ENCODE results near the gene CPTP.
A peak's percentile ranks its signal among the peaks of the same experiment; 100 is the strongest.

DNA sequence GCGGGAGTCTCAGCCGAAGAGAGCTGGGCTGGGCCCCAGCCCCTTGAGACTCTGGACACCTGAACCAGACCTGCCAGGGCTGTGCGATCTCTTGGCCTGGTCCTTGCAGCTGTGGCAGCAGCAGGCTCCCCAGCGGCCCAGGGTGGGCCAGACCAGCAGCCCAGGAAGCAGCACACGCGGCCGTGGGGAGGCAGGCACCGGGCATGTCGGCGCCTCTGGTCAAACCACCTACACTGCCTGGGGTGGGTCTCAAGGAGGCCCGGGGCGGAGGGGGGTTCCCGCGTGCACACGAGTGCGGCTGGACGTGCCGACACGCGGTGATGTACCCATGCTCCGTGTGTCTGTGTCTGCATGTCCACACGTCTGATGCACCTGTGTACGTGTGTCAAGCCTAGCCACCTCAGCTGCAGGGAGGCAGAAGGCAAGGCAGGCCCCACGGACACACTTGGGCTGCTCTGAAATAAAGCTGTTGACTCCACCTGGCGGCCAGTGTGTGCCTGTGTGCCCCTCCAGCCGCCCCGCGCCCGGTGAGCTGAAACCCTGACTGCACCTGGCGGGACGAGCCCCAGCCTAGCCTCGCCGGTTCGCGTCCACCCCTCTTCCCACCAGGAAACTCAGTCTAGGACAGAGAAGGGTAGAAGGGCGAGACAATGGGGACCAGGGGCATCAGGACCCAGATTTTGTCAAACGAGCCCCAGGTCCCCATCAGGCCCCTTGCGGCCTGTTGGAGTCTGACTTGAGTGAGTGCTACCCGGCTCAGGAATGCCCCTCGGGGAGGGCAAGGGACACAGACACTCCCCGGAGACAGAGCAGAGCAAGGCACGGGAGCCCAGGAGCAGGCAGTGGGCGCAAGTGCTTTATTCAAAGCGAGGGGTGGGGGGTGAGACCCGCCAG lies 32.8 kb upstream of the CPTP start:
- TF ChIP-seq, protein P1, sequence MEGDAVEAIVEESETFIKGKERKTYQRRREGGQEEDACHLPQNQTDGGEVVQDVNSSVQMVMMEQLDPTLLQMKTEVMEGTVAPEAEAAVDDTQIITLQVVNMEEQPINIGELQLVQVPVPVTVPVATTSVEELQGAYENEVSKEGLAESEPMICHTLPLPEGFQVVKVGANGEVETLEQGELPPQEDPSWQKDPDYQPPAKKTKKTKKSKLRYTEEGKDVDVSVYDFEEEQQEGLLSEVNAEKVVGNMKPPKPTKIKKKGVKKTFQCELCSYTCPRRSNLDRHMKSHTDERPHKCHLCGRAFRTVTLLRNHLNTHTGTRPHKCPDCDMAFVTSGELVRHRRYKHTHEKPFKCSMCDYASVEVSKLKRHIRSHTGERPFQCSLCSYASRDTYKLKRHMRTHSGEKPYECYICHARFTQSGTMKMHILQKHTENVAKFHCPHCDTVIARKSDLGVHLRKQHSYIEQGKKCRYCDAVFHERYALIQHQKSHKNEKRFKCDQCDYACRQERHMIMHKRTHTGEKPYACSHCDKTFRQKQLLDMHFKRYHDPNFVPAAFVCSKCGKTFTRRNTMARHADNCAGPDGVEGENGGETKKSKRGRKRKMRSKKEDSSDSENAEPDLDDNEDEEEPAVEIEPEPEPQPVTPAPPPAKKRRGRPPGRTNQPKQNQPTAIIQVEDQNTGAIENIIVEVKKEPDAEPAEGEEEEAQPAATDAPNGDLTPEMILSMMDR (conservative IDR thresholded peaks at IDR 0.05; ENCODE audit: low read length), result peak; percentile 63
- TF ChIP-seq EZH2phosphoT487 (IDR thresholded peaks at IDR 0.05; ENCODE audit: borderline replicate concordance), result no peak
